Stimulated activated effector memory CD8-positive, alpha-beta T cell treated with anti-CD3 and anti-CD28 coated beads, Interleukin-12 subunit alpha, Interleukin-12 subunit beta, amount 100 ng/mL, for 72 hours (primary cell): ENCODE measurements around the gene TNFRSF11A.

Experiments used
- ATAC-seq: fragments of 150-1000 bp; cut with Tn5 transposase; 2 replicates; pipeline ENCODE4 v1.10.0; 2021
- DNase-seq, 2 donors: peaks; one replicate each; pipeline ENCODE4 v3.0.0; 2021 to 2022; ENCODE audit warnings: low spot score in 2 of 2
- H3K27ac Mint-ChIP-seq: one replicate; pipeline ENCODE4 v1.8.0; 2022; ENCODE audit warnings: mild to moderate bottlenecking, mixed read lengths
- H3K36me3 Mint-ChIP-seq: one replicate; pipeline ENCODE4 v1.8.0; 2022; ENCODE audit warnings: mild to moderate bottlenecking, mixed read lengths
- H3K4me1 Mint-ChIP-seq: one replicate; pipeline ENCODE4 v1.8.0; 2022; ENCODE audit warnings: mixed read lengths
- H3K4me3 Mint-ChIP-seq: one replicate; pipeline ENCODE4 v1.8.0; 2022; ENCODE audit warnings: mild to moderate bottlenecking, mixed read lengths
- H3K9me3 Mint-ChIP-seq: one replicate; pipeline ENCODE4 v1.8.0; 2022; ENCODE audit warnings: mixed read lengths

TNFRSF11A gene

DNA sequence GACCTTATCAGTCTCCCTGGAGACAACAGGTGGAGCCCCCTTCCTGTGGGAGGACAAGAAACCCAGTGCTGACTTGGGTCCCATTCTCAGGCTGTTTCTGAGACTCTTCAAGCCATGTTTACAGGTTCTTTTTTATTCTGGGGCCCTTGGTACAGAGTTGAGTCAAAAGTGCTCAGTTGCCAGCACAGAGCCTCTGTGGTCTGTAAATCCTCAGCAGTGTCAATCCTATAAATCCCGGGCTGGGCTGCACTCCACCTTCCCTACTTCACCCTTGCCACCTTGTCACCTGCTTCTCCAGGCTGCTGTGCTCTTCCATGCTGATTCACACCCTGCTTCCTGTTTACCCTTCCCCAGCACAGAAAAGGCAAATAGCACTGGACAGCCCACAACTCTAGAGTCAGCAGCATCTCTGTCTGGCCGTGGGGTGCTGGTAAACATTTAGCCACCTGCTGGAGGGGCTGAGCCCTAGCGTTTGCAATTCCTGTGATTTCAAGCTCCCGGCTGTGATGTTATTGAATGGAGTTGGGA is 74.7 kb downstream of the TNFRSF11A start:
- ATAC-seq (peak; percentile 39), DNase-seq (no peak)
- no peak overlapping the region for H3K27ac Mint-ChIP-seq
- no peaks in the 10 kb centered on the region for H3K36me3 Mint-ChIP-seq
- H3K9me3 Mint-ChIP-seq: no peaks in the 10 kb centered on the region
- H3K4me3 Mint-ChIP-seq: peak overlapping the region; percentile 12
- peaks cover 49% of the 10 kb centered on the region for H3K4me1 Mint-ChIP-seq

DNA sequence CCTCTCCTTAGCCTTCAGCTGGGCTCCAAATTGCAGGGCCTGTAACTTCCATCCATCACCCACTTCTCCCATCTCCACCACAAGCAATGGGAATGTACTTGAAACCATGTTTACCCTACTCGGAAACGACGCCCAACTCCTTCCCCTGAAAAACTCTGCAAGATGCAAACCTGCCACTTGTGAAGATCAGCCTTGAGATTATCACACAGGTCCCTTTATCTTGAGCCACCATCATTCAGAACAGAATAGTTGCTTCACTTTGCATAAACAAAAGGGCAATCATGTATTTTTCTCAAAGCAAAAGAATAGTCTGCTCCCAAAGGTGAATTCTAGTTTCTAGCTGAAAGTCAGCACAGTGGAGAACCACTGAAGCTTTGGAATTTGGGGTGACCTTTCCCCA is 75.8 kb downstream of the TNFRSF11A start:
- Mint-ChIP-seq H3K9me3 (no peaks in the 10 kb centered on the region), H3K27ac (no peak overlapping the region), H3K4me3 (no peak overlapping the region), H3K36me3 (no peaks in the 10 kb centered on the region), H3K4me1 (peaks cover 46% of the 10 kb centered on the region)
- DNase-seq (no peak), ATAC-seq (no peak)

DNA sequence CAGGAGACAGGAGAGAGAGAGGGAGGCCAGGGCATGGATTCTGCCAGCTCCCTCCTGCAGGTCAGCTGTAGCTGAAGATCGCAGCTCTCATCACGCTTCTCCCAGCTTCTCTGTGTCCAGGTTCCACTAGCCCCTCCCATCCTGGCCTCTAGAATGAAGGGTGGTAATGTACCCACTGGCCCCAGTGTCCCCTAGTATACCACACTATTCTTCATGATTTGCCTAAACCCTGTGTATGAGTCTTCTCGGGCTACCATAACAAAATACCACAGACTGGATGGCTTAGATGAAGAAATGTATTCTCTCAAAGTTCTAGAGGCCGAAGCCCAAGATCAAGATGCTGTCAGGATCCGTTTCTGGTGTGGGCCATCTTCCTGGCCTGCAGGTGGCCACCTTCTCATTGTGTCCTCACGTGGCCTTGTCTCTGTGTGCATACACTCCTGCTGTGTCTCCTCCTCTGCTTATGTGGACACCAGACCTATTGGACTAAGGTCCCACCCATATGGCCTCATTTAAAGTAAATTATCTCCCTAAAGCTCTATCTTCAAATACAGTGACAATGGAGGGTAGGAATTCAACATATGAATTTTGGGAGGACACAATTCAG is 77.3 kb downstream of the TNFRSF11A start:
- Mint-ChIP-seq H3K9me3 (no peaks in the 10 kb centered on the region), H3K27ac (no peak overlapping the region), H3K4me1 (peaks cover 35% of the 10 kb centered on the region), H3K36me3 (no peaks in the 10 kb centered on the region), H3K4me3 (no peak overlapping the region)
- no peak for ATAC-seq
- DNase-seq: no peak

DNA sequence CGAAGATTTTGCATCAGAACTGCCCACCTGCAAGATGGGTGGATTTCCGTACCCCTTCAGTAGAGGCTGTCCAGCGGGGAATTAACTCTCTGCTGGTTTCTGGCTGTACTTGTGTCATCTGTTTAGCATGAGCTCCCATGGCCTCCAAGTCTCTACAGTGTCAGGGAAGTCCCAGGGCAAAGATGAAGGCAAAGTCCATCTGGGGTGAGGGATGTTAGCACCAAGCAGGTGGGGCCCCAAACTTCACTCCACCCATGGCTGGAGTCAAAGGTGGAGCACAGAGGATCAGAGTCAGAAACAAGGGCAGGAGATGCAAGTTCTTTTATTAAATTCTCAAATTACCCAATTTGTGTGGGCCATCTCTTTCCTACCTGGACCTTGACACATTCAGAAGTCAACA is 78.0 kb downstream of the TNFRSF11A start:
- Mint-ChIP-seq H3K36me3 (no peaks in the 10 kb centered on the region), H3K9me3 (no peaks in the 10 kb centered on the region), H3K4me1 (peaks cover 34% of the 10 kb centered on the region), H3K27ac (no peak overlapping the region), H3K4me3 (no peak overlapping the region)
- ATAC-seq: no peak
- DNase-seq: no peak

DNA sequence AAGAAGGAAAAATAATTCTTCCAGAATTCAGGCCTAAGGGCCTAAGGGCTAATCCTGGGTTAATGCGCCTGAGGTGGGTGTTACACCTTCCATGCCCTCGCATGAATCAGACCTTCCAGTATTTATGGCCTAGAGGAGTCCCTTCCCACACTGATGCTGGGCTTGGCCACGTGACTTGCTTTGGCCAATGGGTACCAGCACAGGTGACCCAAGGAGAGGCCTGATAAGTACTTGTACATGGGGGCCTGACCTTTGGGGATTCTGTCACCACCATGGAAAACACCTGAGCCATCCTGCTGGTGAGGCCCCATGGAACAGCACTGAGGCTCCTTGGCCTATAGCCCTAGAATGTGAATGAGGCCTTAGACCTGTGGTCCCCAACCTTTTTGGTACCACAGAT is 79.8 kb downstream of the TNFRSF11A start:
- H3K4me1 Mint-ChIP-seq: peaks cover 19% of the 10 kb centered on the region
- no peak overlapping the region for H3K27ac Mint-ChIP-seq
- no peaks in the 10 kb centered on the region for H3K9me3 Mint-ChIP-seq
- no peaks in the 10 kb centered on the region for H3K36me3 Mint-ChIP-seq
- H3K4me3 Mint-ChIP-seq: no peak overlapping the region
- ATAC-seq: no peak
- no peak for DNase-seq

DNA sequence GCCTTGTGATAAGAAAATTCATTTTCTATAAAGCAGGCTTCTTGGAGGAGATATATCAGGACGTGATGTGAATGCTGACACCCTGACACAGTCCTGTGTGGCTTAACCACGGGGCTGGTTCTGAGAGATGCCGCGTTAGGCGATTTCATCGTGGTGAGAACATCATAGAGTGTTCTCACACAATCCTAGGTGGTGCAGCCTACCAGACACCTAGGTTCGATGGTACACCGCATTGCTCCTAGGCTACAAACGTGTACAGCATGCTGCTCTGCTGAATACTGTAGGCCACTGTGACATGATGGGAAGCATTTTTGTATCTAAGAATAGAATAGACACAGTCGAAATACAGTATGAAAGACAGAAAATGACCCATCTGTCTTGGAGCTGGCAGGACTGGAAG is 82.5 kb downstream of the TNFRSF11A start:
- H3K27ac Mint-ChIP-seq: no peak overlapping the region

DNA sequence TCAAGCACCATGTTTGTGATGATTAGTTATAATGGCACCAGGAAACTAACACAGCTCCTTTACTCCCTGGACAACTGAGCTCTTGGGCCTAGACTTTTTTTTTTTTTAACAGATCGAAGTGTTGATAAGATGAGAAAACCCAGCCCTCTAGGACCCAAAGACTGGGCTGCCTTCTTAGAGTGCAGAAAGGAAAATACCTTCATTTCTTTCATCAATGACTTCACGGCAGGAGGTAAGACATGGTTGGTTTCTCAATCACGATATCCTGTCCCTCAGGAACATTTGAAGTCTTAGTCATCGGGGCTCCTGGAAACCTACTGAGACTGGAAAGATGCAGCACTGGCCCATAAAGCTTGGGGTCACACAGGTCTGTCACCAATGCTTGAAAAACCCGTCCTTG is 84.7 kb downstream of the TNFRSF11A start:
- no peaks in the 10 kb centered on the region for H3K36me3 Mint-ChIP-seq
- H3K4me3 Mint-ChIP-seq: no peak overlapping the region
- no peak for ATAC-seq
- H3K4me1 Mint-ChIP-seq: peaks cover 9% of the 10 kb centered on the region
- no peak overlapping the region for H3K27ac Mint-ChIP-seq
- peaks cover 5% of the 10 kb centered on the region for H3K9me3 Mint-ChIP-seq
- no peak for DNase-seq

More for the DNA sequence above, 82.5 kb downstream of the TNFRSF11A start:
- DNase-seq (no peak), ATAC-seq (peak; percentile 85)
- no peak overlapping the region for H3K4me3 Mint-ChIP-seq
- H3K4me1 Mint-ChIP-seq: peaks cover 9% of the 10 kb centered on the region
- peaks cover 5% of the 10 kb centered on the region for H3K9me3 Mint-ChIP-seq
- no peaks in the 10 kb centered on the region for H3K36me3 Mint-ChIP-seq

DNA sequence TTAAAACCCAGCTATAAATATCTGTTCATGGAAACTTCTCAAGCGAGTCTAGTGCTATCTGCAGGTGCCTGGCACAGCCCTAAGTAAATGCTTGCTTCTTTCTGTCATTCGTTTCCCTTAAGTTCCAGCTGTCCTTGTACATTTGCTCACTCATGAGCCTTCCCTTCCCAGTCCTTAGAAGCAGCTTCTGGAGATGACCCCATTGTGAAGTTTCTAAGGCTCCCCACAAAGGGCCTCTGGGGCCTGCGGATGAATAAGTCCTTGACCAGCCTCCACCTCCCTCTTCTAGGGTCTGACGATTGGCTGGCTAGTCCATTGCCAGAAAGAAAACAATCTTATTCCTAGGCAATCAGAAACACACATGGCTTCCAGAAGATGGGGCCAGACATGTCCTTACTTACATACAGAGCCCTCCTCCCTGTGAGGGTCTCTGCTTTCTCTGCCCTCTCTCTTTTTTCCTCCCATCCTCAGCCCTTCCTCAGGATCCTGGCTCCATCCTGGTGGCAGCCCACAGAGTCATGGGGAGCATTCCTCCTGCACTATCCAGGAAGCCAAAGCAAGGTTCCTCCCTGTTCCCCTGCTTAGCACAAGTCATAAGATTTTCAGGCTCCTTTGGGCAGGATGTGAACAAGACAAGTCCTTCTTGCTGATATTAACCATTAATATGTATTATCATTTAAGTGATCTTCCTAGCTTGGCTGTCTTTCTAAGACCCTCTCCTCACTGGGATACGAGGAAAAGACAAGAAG is 87.3 kb downstream of the TNFRSF11A start:
- Mint-ChIP-seq H3K4me1 (peaks cover 5% of the 10 kb centered on the region), H3K27ac (no peak overlapping the region), H3K4me3 (no peak overlapping the region), H3K36me3 (no peaks in the 10 kb centered on the region), H3K9me3 (peaks cover 5% of the 10 kb centered on the region)
- ATAC-seq: no peak
- DNase-seq: no peak

DNA sequence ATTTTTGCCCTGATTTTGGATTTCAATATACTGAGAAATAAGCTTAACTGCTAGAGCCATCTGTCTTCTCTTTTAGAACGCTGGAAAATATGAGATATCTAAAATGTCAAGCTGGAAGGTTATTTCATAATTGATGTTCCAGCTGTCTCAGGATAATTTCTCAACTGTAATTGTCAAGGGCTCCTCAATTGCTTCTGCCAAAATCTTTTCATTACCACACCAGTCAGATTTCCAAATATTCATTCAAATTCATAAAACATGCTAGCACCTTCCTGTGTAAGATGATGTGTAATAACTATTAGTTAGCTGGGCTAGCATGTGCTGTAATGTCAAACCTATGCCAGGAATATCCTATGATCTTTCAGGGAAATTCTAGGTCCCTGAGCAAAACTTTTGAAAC is 88.1 kb downstream of the TNFRSF11A start:
- H3K4me1 Mint-ChIP-seq: peaks cover 3% of the 10 kb centered on the region
- no peak overlapping the region for H3K27ac Mint-ChIP-seq
- no peak for ATAC-seq
- no peaks in the 10 kb centered on the region for H3K36me3 Mint-ChIP-seq
- no peak for DNase-seq
- H3K9me3 Mint-ChIP-seq: peaks cover 5% of the 10 kb centered on the region
- H3K4me3 Mint-ChIP-seq: no peak overlapping the region

DNA sequence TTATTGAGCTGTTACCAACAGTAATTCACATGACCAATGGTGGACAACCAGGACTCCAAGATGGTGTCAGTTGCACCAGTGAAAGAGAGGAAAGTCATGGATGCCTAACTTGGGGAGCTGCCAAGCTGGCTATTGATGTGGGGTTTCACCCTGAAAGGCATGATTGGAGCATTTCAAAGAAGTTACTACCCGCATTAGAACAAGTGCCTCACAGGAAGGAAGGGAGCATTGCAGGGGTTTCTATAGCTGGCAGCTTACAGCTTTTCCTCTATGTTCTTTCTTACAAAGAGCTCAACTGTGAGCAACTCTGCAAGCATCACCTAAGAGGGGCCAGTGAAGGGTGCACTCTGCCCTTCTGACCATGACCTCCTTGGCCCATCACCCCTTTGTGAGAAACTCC is 93.1 kb downstream of the TNFRSF11A start:
- Mint-ChIP-seq H3K36me3 (peaks cover 6% of the 10 kb centered on the region), H3K9me3 (peaks cover 2% of the 10 kb centered on the region), H3K4me1 (peaks cover 49% of the 10 kb centered on the region), H3K4me3 (no peak overlapping the region), H3K27ac (peak overlapping the region; percentile 48)
- ATAC-seq: no peak
- DNase-seq: no peak

DNA sequence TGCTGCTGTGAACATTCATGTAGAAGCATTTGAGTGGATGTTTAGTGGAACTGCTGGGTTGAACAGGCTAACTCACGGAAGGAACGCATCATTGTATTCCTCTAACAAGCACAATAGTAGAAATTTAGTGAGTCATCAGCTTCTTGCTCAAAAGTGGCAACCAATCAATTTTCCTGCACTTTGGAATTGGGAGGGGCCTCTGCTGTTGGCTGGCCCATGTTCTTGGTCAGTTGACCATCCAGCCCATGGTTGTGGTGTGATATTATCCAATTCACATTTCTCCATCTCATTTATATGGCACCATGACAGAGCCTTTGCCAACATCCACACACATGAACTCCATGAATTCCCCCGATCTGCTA is 95.0 kb downstream of the TNFRSF11A start:
- no peak for DNase-seq
- Mint-ChIP-seq H3K4me3 (peak overlapping the region; percentile 60), H3K9me3 (peaks cover 2% of the 10 kb centered on the region), H3K36me3 (peaks cover 6% of the 10 kb centered on the region), H3K27ac (peak overlapping the region; percentile 93), H3K4me1 (peaks cover 49% of the 10 kb centered on the region)
- ATAC-seq: peak; percentile 17

DNA sequence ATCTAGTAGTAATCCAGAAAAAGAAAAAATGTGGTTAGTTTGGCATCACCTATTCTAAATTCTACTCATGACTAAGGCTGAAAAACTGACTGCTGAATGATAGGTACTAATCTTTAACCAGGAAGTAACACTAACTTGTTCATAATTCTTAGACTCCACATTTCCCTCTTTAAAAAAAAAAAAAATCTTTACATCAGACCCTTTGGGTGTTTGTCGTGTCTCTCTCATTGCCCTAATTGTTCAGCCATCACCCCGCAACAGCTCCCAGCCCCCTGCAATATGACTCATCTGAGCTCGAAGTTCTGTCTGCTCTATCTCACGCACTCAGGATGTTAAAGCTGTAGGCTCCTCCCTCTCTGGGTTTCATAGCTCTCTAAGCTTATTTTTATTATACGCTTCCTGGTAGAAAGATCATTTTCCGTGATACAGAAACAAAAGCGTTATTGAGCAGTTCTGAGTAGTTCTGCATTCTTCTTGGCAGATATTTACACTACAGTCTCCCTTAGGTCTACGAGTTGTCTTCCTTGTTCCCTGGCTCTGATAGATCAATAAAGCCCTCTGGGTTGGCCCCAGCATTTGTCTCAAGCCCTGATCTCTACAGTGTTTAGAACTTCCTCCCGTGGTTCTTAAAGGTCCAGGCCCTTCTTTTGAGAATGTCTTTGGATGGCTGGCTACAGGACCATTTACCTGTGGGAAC is 95.6 kb downstream of the TNFRSF11A start:
- peaks cover 2% of the 10 kb centered on the region for H3K9me3 Mint-ChIP-seq
- DNase-seq (peak; percentile 29 to 83), ATAC-seq (peak; percentile 98)
- peak overlapping the region; percentile 60 for H3K4me3 Mint-ChIP-seq
- H3K27ac Mint-ChIP-seq: peak overlapping the region; percentile 93
- H3K4me1 Mint-ChIP-seq: peaks cover 54% of the 10 kb centered on the region
- peaks cover 6% of the 10 kb centered on the region for H3K36me3 Mint-ChIP-seq

DNA sequence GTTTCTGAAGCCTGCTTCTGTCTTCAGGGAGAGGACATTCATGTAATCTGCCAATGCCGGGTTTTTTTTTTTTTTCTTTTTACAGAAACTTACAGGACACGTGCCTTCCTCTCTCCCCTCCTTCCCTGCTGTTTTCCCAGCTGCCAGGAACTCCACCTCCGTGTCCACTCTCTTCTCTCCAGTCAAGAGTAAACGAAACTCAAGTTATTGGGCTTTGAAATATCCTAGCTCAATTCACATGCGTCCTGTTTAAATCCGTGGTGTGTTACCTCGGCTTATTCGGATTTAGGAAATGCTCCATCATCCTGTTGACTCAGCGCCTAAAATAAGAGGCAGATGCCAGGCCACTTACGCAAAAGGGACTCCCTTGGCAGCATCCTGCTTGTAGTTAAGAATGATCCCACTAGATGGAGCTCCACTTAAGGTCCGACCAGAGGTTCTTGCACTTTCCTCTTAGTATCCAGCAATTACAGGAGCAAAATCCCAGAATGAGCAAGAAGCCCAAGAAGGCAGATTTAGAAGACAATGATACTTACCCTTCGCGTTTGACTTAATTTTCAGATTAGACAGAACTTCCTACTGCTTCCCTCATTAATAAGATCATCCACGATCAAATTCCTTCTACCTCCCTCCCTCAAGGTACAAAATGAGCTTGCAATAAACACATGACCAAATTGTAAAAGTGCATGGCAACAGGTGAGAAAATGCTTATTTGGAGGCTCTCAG is 100.5 kb downstream of the TNFRSF11A start:
- peak overlapping the region; percentile 5 for H3K27ac Mint-ChIP-seq
- DNase-seq: peak; percentile 51 to 76
- peaks cover 3% of the 10 kb centered on the region for H3K36me3 Mint-ChIP-seq
- no peaks in the 10 kb centered on the region for H3K9me3 Mint-ChIP-seq
- H3K4me3 Mint-ChIP-seq: peak overlapping the region; percentile 39
- peak; percentile 64 for ATAC-seq
- peaks cover 35% of the 10 kb centered on the region for H3K4me1 Mint-ChIP-seq

DNA sequence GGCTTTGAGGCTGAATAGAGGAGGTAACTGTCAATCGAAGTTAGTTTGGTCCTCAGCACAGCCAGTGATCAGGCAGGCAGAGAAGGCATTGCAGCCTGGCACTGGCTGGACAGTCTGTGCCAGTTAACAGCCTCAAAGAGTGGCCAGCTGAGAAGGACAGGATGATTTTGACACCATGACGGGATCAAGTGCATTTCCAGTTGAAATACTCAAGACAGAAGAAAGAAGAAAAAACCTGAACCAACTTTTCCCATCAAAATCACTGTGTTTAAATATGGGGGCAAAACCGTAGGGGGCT is 101.0 kb downstream of the TNFRSF11A start:
- Mint-ChIP-seq H3K9me3 (no peaks in the 10 kb centered on the region), H3K27ac (peak overlapping the region; percentile 5), H3K4me3 (peak overlapping the region; percentile 39), H3K4me1 (peaks cover 30% of the 10 kb centered on the region), H3K36me3 (no peaks in the 10 kb centered on the region)
- DNase-seq (no peak), ATAC-seq (no peak)

DNA sequence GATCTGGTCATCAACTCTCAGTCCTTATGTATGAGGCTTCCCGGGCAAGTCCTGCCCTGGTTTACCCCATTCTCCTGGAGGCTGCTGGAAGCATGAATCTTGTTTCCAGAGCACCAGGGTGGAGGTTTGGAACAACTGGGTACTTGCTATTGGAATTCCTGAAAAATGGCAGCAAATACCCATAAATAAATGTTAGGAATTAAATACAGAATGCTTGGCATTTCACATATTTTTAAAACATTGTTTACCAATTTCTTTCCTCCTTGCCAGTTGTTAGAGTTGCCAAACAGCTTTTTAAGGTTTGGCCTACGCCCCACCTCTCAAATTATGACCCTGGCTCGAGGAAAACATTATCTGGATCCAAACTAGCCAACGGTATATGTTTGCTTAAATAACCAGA is 107.1 kb downstream of the TNFRSF11A start:
- Mint-ChIP-seq H3K36me3 (no peaks in the 10 kb centered on the region), H3K4me3 (no peak overlapping the region), H3K4me1 (no peaks in the 10 kb centered on the region), H3K9me3 (no peaks in the 10 kb centered on the region), H3K27ac (no peak overlapping the region)
- no peak for ATAC-seq
- no peak for DNase-seq
